Gastrocnemius medialis (tissue), 4 donors: Measurements from ENCODE around the gene HBEGF. TPM values are rescaled to one million over a fixed set of nuclear protein-coding genes. Genes with fewer than 3 reads are reported as not detected.

ENCODE experiments used
- ATAC-seq, 2 donors: fragments of 150-250 bp; one replicate each; pipeline ENCODE4 v1.9.1; 2016
- DNase-seq, 2 donors: peaks; one replicate each; pipeline ENCODE4 v3.0.0-alpha.2; 2019
- H3K27ac ChIP-seq, 4 donors: fragments of 200-600 bp; sonication (generic); 1 replicate in 1 of 4; 2 replicates in 3 of 4; pipeline ENCODE4 v1.5.1; 2016 to 2018; ENCODE audit warnings: mild to moderate bottlenecking in 2 of 4, moderate library complexity in 1 of 4
- H3K27me3 ChIP-seq, 3 donors: fragments of 200-600 bp; sonication (generic) in 2 of 3; 1 replicate in 1 of 3; 2 replicates in 2 of 3; pipeline versions ENCODE4 v1.5.1 to v1.6.0; 2016 to 2019; ENCODE audit warnings: mild to moderate bottlenecking in 1 of 3, moderate library complexity in 1 of 3
- H3K36me3 ChIP-seq, 2 donors: fragments of 200-600 bp; sonication (generic) in 1 of 2; one replicate each; pipeline ENCODE4 v1.5.1; 2017 to 2018
- H3K4me1 ChIP-seq, 2 donors: fragments of 200-600 bp; sonication (generic) in 1 of 2; one replicate each; pipeline ENCODE4 v1.5.1; 2016 to 2017; ENCODE audit warnings: mild to moderate bottlenecking in 2 of 2
- H3K4me3 ChIP-seq, 4 donors: fragments of 200-600 bp; sonication (generic) in 3 of 4; 1 replicate in 1 of 4; 2 replicates in 3 of 4; pipeline ENCODE4 v1.5.1; 2016 to 2019; ENCODE audit warnings: mild to moderate bottlenecking in 2 of 4
- H3K9me3 ChIP-seq, 3 donors: fragments of 200-600 bp; sonication (generic) in 2 of 3; 1 replicate in 1 of 3; 2 replicates in 2 of 3; pipeline ENCODE4 v1.5.1; 2016 to 2019
- POLR2A ChIP-seq, 2 donors: fragments of 450-650 bp; IDR thresholded peaks; one replicate each; pipeline ENCODE4 v1.6.1; 2017; ENCODE audit warnings: antibody characterized with exemption in 2 of 2, mild to moderate bottlenecking in 2 of 2, moderate library complexity in 2 of 2
- in situ Hi-C, 4 donors: fragments of 200-750 bp; cut with MboI; loops; one replicate each; pipeline versions ENCODE4 v1.15.0 to v1.8.0; 2017; ENCODE audit warnings: low sequenced_read_pairs in 4 of 4
- intact Hi-C: fragments of 100-400 bp; cut with DNase I; formaldehyde crosslinking; loops from one replicate; pipeline ENCODE4 v1.15.1; 2023; ENCODE audit warnings: low total_unique reads
- total RNA-seq, 4 donors: library from RNA; depleted of rRNA; stranded (reverse); fragments of >200 nt; gene quantifications; one replicate each; pipeline versions ENCODE4 v1.1.0 to v1.2.3, GENCODE V29; 2016
- TF ChIP-seq, protein P1 (sequence below), 5 experiments: fragments of 450-650 bp in 3 of 5; fragments of 200-600 bp in 2 of 5; sonication (generic) in 2 of 5; IDR thresholded peaks in 4 of 5; conservative IDR thresholded peaks in 1 of 5; 1 replicate in 4 of 5; 2 replicates in 1 of 5; pipeline ENCODE4 v1.5.1; 2016 to 2019; ENCODE audit warnings: antibody characterized with exemption in 5 of 5, mild to moderate bottlenecking in 3 of 5, moderate library complexity in 3 of 5

The HBEGF gene
- total RNA-seq, 4 donors from 2014 or later: 5.3 to 22.2 (median 17.6) TPM

DNA sequence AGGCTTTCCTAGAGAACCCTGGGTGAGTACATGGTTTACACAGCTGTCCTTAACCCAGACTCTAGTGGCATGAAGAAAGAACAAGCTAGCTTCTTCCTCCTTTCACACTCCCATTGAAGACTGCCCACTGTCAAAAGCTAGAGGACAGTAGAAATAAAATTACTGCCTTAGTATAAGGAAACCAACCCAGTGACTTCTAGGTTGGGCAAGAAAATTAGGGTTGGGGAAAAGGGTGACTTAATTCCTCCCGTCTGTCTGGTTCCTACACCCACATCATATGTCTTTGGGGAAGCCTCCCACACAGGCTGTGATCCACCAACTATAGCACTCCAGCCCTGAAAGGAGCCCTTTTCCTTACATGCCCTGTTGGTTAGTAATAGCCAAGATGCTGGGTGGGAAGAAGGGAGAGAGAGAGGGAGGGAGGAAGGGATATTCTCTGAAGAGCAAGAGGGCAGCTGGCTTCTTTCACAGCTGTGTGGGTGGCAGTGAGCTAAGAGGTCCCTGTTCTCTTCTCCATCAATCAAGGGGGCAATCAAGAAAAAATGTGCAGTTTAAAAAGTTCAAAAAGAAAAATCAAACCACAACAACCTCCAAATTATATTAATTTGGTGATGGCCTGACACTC is 21.7 kb downstream of the HBEGF start:
- no peaks in the 10 kb centered on the region for H3K9me3 ChIP-seq
- no peak overlapping the region for H3K27ac ChIP-seq
- ATAC-seq (no peak), DNase-seq (no peak)
- H3K4me3 ChIP-seq: no peak overlapping the region
- H3K27me3 ChIP-seq: no peaks in the 10 kb centered on the region
- TF ChIP-seq, protein P1, sequence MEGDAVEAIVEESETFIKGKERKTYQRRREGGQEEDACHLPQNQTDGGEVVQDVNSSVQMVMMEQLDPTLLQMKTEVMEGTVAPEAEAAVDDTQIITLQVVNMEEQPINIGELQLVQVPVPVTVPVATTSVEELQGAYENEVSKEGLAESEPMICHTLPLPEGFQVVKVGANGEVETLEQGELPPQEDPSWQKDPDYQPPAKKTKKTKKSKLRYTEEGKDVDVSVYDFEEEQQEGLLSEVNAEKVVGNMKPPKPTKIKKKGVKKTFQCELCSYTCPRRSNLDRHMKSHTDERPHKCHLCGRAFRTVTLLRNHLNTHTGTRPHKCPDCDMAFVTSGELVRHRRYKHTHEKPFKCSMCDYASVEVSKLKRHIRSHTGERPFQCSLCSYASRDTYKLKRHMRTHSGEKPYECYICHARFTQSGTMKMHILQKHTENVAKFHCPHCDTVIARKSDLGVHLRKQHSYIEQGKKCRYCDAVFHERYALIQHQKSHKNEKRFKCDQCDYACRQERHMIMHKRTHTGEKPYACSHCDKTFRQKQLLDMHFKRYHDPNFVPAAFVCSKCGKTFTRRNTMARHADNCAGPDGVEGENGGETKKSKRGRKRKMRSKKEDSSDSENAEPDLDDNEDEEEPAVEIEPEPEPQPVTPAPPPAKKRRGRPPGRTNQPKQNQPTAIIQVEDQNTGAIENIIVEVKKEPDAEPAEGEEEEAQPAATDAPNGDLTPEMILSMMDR (IDR thresholded peaks at IDR 0.05 in 4 of 5, conservative IDR thresholded peaks at IDR 0.05 in 1 of 5): no peak
- TF ChIP-seq POLR2A (IDR thresholded peaks at IDR 0.05): no peak
- in situ Hi-C loops: no loop called here
- peaks cover 27 to 34% of the 10 kb centered on the region in 2 donors for H3K4me1 ChIP-seq
- no peaks in the 10 kb centered on the region for H3K36me3 ChIP-seq
- intact Hi-C loops: no loop called here

- DNase-seq (no peak), ATAC-seq (no peak)
- Histone ChIP-seq H3K36me3 (no peaks in the 10 kb centered on the region), H3K27me3 (no peaks in the 10 kb centered on the region), H3K9me3 (no peaks in the 10 kb centered on the region), H3K27ac (no peak overlapping the region), H3K4me3 (no peak overlapping the region), H3K4me1 (peaks cover 27 to 34% of the 10 kb centered on the region in 2 donors)
- TF ChIP-seq, protein P1 (IDR thresholded peaks at IDR 0.05 in 4 of 5, conservative IDR thresholded peaks at IDR 0.05 in 1 of 5): no peak
- TF ChIP-seq POLR2A (IDR thresholded peaks at IDR 0.05): no peak
- in situ Hi-C loops (no loop called here), intact Hi-C loops (no loop called here)
Measured at GRCh38 chr5:140324041-140324600, 22.3 kb downstream of the HBEGF start.

DNA sequence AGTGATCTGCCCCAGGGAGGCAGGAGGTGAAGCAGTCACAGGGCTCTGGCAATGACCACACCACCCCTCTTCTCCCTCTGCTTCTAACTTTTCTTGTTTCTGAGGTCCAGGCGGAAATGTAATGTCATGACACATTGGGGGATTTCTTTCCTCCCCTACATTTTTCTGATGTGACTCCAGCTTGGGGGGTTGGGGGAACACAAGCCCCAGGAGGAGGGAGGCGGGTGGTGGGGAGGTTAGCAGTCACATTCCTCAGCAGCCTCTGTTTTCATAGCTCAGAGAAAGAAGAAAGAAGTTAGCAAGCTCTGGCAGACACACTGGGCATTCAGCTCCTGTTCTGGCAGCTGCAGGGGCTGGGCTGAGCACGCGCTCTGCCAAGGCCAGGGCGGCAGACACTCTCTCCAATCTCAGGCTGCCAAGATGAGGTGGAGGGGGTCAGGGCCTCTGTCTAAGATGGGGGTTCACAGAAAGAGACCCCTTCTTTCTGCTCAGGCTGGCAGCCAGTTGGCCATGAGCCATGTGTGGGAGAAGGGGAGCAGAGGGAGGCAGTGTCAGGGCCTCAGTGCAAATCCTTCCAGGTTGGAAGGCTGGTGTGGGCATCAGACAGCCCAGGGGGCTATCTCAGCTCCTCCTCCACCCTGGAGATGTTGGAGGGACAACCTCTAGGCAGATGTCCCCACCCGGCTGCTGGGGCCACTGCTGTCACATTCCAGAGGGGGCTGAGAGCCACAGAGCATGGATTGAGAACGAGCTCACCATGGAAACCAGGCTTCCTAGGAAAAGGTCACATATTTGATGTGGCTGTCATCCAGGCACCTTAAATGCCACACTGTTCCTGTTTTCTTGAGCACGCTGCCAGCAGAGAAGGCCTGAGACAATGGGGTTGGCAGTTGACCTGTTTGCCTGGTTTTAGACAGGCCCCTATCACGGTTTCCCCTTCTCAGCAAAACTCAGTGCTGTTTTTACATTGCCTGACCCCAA is 23.4 kb downstream of the HBEGF start:
- ATAC-seq (peak; percentile 35 to 55), DNase-seq (peak in 1 of 2 donors; percentile 31)
- in situ Hi-C loops: no loop called here
- Histone ChIP-seq H3K27ac (peak overlapping the region; percentile 54 to 71 (median 66)), H3K36me3 (no peaks in the 10 kb centered on the region), H3K4me1 (peaks cover 26 to 31% of the 10 kb centered on the region in 2 donors), H3K4me3 (no peak overlapping the region), H3K27me3 (no peaks in the 10 kb centered on the region), H3K9me3 (no peaks in the 10 kb centered on the region)
- TF ChIP-seq, protein P1 (IDR thresholded peaks at IDR 0.05 in 4 of 5, conservative IDR thresholded peaks at IDR 0.05 in 1 of 5): no peak
- TF ChIP-seq POLR2A (IDR thresholded peaks at IDR 0.05): no peak
- intact Hi-C loops: no loop called here

DNA sequence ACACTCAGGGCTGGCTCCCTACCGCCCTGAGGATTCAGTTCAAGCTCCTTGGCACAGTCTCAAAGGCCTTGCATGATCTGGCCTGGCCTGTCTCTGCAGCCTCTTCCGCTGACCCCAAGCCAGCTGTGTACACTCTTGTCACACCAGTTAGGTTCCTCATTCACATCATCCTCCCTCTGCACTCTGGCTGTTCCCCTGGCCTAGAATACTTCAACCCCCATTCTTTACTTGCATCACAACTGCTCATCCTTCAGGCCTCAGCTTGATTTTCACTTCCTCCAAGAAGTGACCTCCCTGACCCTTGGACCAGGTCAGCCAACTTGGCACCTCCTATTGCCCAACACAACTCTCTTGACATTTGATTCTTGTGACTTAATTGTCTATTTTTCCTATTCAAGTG is 24.6 kb downstream of the HBEGF start:
- Histone ChIP-seq H3K36me3 (no peaks in the 10 kb centered on the region), H3K4me1 (peaks cover 18 to 26% of the 10 kb centered on the region in 2 donors), H3K4me3 (no peak overlapping the region), H3K9me3 (no peaks in the 10 kb centered on the region), H3K27me3 (no peaks in the 10 kb centered on the region), H3K27ac (peak overlapping the region in 3 of 4 donors; percentile 54 to 69 (median 63))
- DNase-seq: peak; percentile 42 to 72
- no peak for TF ChIP-seq POLR2A (IDR thresholded peaks at IDR 0.05)
- TF ChIP-seq, protein P1 (IDR thresholded peaks at IDR 0.05 in 4 of 5, conservative IDR thresholded peaks at IDR 0.05 in 1 of 5): no peak
- intact Hi-C loops: no loop called here
- peak; percentile 43 to 70 for ATAC-seq
- in situ Hi-C loops: no loop called here
